ENCODE measurements around the gene MICAL2. TPM values are rescaled to one million over a fixed set of nuclear protein-coding genes. Genes with fewer than 3 reads are reported as not detected.

Gene MICAL2
- total and polyA plus RNA-seq, 2 of the 8 experiments (the other 6 are each of a cell fraction or from before 2014, with no cell fraction given) = 1.3 to 4.1 TPM

DNA sequence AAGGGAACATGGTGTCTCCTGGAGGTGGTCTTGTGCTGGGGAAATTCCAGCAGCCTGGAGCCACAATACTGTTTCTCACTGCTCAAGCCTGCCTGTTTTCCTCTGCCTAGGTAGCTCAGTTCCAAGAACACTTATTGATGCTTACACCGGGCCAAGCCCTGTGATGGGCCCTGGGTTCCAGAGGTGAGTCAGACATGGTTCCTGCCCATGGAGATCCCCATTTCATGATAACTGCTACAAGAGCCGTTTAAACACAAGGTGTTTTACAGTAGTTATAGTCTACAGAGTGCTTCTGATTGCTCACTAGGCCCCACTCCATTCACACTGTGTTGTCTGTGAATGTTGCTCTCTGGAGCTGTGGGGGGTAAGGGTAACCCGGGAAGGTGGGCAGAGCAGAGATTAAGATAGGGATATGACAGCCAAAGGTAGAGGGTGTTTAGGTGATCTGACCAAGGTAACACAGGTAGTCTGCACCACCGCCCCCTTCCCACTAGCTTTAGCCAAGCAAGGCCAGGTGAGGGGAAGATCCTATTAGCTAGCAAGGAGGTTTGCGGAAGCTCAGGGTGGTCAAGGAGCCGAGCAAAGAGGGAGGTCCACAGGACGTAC is 696 bp upstream of the MICAL2 start (continued):
- no peak for TF ChIP-seq EGR1 (IDR thresholded peaks at IDR 0.05; ENCODE audit: borderline replicate concordance, low read depth, low read length)
- no peak for TF ChIP-seq TAF7 (optimal IDR thresholded peaks at IDR 0.05; ENCODE audit: borderline replicate concordance, low read depth, low read length)
- no peak for TF ChIP-seq JUN (IDR thresholded peaks at IDR 0.05; ENCODE audit: low read depth, low read length)
- no peak for TF ChIP-seq SIRT6 (IDR thresholded peaks at IDR 0.05; ENCODE audit: low read length)

All from H1 (cell line).